C4-2B (cell line): Measurements from ENCODE around the gene KDM7A.

Experiments
- CTCF ChIP-seq: fragments of 450-650 bp; conservative IDR thresholded peaks from 2 replicates; pipeline ENCODE4 v1.5.1; 2017; ENCODE audit warnings: mild to moderate bottlenecking
- ZFX ChIP-seq: fragments of 450-650 bp; IDR thresholded peaks from 2 replicates; pipeline ENCODE4 v1.6.1; 2017

GRCh38 chr7:140195859-140196258 is 19.1 kb upstream of the KDM7A start:
- TF ChIP-seq CTCF (no peak), ZFX (no peak)
